H9 (cell line): ENCODE results near the gene SPDYE1. TPM values are rescaled to one million over a fixed set of nuclear protein-coding genes. Genes with fewer than 3 reads are reported as not detected.
A peak's percentile ranks its signal among the peaks of the same experiment; 100 is the strongest.
"Not testable (repeated sequence)": the region's sequence is repeated elsewhere in the genome, so short reads cannot be mapped to it uniquely, and the experiment has no call there.

ENCODE experiments used
- DNase-seq: peaks from one replicate; pipeline ENCODE4 v3.0.0-alpha.2; 2017
- H2AFZ ChIP-seq: one replicate; pipeline ENCODE4 v1.6.1; 2013; ENCODE audit warnings: mild to moderate bottlenecking, low read length, control low read depth, moderate library complexity
- H2AK5ac ChIP-seq: 2 replicates; pipeline ENCODE4 v1.6.1; 2013; ENCODE audit warnings: low read length, control low read depth, mixed read lengths; ENCODE audit not compliant: insufficient read length
- H2BK120ac ChIP-seq: one replicate; pipeline ENCODE4 v1.6.1; 2013; ENCODE audit warnings: low read depth, mild to moderate bottlenecking, low read length, control low read depth, inconsistent platforms; ENCODE audit not compliant: poor library complexity, severe bottlenecking
- H2BK12ac ChIP-seq: 2 replicates; pipeline ENCODE4 v1.6.1; 2013; ENCODE audit warnings: low read length, control low read depth, mixed read lengths, low read depth; ENCODE audit not compliant: insufficient read length
- H2BK15ac ChIP-seq: 2 replicates; pipeline ENCODE4 v1.6.1; 2013; ENCODE audit warnings: low read depth, low read length, control low read depth
- H2BK20ac ChIP-seq: one replicate; pipeline ENCODE4 v1.6.1; 2013; ENCODE audit warnings: low read depth, mild to moderate bottlenecking, low read length, control low read depth, inconsistent platforms; ENCODE audit not compliant: poor library complexity, severe bottlenecking
- H2BK5ac ChIP-seq: 2 replicates; pipeline ENCODE4 v1.6.1; 2013; ENCODE audit warnings: low read length, control low read depth, mixed read lengths; ENCODE audit not compliant: insufficient read length
- H3K14ac ChIP-seq: 2 replicates; pipeline ENCODE4 v1.6.1; 2013; ENCODE audit warnings: low read length, control low read depth; ENCODE audit not compliant: insufficient read depth
- H3K18ac ChIP-seq: 2 replicates; pipeline ENCODE4 v1.6.1; 2013; ENCODE audit warnings: low read depth, mild to moderate bottlenecking, mixed read lengths, low read length, control low read depth; ENCODE audit not compliant: insufficient read length
- H3K23ac ChIP-seq: 2 replicates; pipeline ENCODE4 v1.6.1; 2013; ENCODE audit warnings: low read length, control low read depth, mixed read lengths, low read depth; ENCODE audit not compliant: insufficient read length
- H3K23me2 ChIP-seq: 2 replicates; pipeline ENCODE4 v1.6.1; 2013; ENCODE audit warnings: low read depth, mild to moderate bottlenecking, mixed read lengths, low read length, control low read depth; ENCODE audit not compliant: insufficient read length, poor library complexity, severe bottlenecking
- H3K27ac ChIP-seq: 2 replicates; pipeline ENCODE4 v1.5.1; 2013; ENCODE audit warnings: low read length, control low read depth, mixed read lengths, low read depth; ENCODE audit not compliant: insufficient read length
- H3K27me3 ChIP-seq: 2 replicates; pipeline ENCODE4 v1.6.1; 2013; ENCODE audit warnings: low read length, control low read depth, inconsistent platforms; ENCODE audit not compliant: insufficient read depth
- H3K4ac ChIP-seq: 2 replicates; pipeline ENCODE4 v1.6.1; 2013; ENCODE audit warnings: low read depth, mild to moderate bottlenecking, control low read depth, inconsistent platforms, low read length, moderate library complexity
- H3K4me1 ChIP-seq: 2 replicates; pipeline ENCODE4 v1.6.1; 2013; ENCODE audit warnings: low read length, control low read depth, inconsistent platforms; ENCODE audit not compliant: insufficient read depth
- H3K4me2 ChIP-seq: 2 replicates; pipeline ENCODE4 v1.6.1; 2013; ENCODE audit warnings: low read length, control low read depth, mixed read lengths; ENCODE audit not compliant: insufficient read length, insufficient read depth
- H3K56ac ChIP-seq: 2 replicates; pipeline ENCODE4 v1.6.1; 2013; ENCODE audit warnings: low read depth, mild to moderate bottlenecking, mixed read lengths, low read length, control low read depth; ENCODE audit not compliant: insufficient read length
- H3K79me1 ChIP-seq: 2 replicates; pipeline ENCODE4 v1.6.1; 2013; ENCODE audit warnings: low read depth, mild to moderate bottlenecking, moderate library complexity, low read length, control low read depth, inconsistent platforms; ENCODE audit not compliant: insufficient read depth, poor library complexity, severe bottlenecking
- H3K79me2 ChIP-seq: 2 replicates; pipeline ENCODE4 v1.6.1; 2013; ENCODE audit warnings: low read length, control low read depth, inconsistent platforms; ENCODE audit not compliant: insufficient read depth
- H3K9ac ChIP-seq: 2 replicates; pipeline ENCODE4 v1.6.1; 2013; ENCODE audit warnings: low read length, control low read depth, mixed read lengths; ENCODE audit not compliant: insufficient read length; ENCODE audit errors: extremely low read depth
- H3K9me3 ChIP-seq: one replicate; pipeline ENCODE4 v1.6.1; 2013; ENCODE audit warnings: low read depth, low read length, inconsistent platforms; ENCODE audit not compliant: control insufficient read depth
- H3T11ph ChIP-seq: one replicate; pipeline ENCODE4 v1.6.1; 2013; ENCODE audit warnings: mild to moderate bottlenecking, low read length, control low read depth, inconsistent platforms
- H4K20me1 ChIP-seq: one replicate; pipeline ENCODE4 v1.6.1; 2013; ENCODE audit not compliant: control insufficient read depth, insufficient read length, insufficient read depth
- H4K5ac ChIP-seq: 2 replicates; pipeline ENCODE4 v1.6.1; 2013; ENCODE audit warnings: low read depth, mild to moderate bottlenecking, mixed read lengths, low read length, control low read depth; ENCODE audit not compliant: insufficient read length
- H4K8ac ChIP-seq: replicated peaks from 2 replicates; pipeline ENCODE4 v1.6.1; 2013; ENCODE audit warnings: low read length, control low read depth, mixed read lengths, low read depth; ENCODE audit not compliant: insufficient read length
- H4K91ac ChIP-seq: 2 replicates; pipeline ENCODE4 v1.6.1; 2013; ENCODE audit warnings: low read depth, mild to moderate bottlenecking, moderate library complexity, mixed read lengths, low read length, control low read depth; ENCODE audit not compliant: insufficient read length
- H3K27ac Mint-ChIP-seq, 3 experiments: 2 replicates in 2 of 3; 3 replicates in 1 of 3; pipeline ENCODE4 v1.8.0; 2020 to 2021; ENCODE audit warnings: mixed read lengths in 3 of 3, mild to moderate bottlenecking in 1 of 3, moderate library complexity in 1 of 3
- H3K27me3 Mint-ChIP-seq: 2 replicates; pipeline ENCODE4 v1.8.0; 2021; ENCODE audit warnings: low read depth, mild to moderate bottlenecking, moderate library complexity, mixed read lengths
- H3K36me3 Mint-ChIP-seq, 3 experiments: 2 replicates in 2 of 3; 3 replicates in 1 of 3; pipeline ENCODE4 v1.8.0; 2020 to 2021; ENCODE audit warnings: low read depth in 3 of 3, mixed read lengths in 3 of 3; ENCODE audit not compliant: insufficient read depth in 1 of 3
- H3K4me1 Mint-ChIP-seq, 2 experiments: 2 replicates each; pipeline ENCODE4 v1.8.0; 2020; ENCODE audit warnings: mixed read lengths in 2 of 2
- H3K4me3 Mint-ChIP-seq, 2 experiments: 2 replicates in 1 of 2; 3 replicates in 1 of 2; pipeline ENCODE4 v1.8.0; 2020 to 2021; ENCODE audit warnings: mild to moderate bottlenecking in 2 of 2, mixed read lengths in 2 of 2, moderate library complexity in 1 of 2
- H3K9me3 Mint-ChIP-seq, 2 experiments: 2 replicates in 1 of 2; 3 replicates in 1 of 2; pipeline ENCODE4 v1.8.0; 2020; ENCODE audit warnings: mild to moderate bottlenecking in 2 of 2, mixed read lengths in 2 of 2, moderate library complexity in 1 of 2
- WGBS: extraction: QIAGEN DNeasy Blood & Tissue Kit; methylation state at CpG from one replicate; pipeline ENCODE4 v1.1.7; 2013; ENCODE audit warnings: missing lambda C conversion rate, low lambda C conversion rate, mixed read lengths; ENCODE audit not compliant: insufficient read length; ENCODE audit errors: extremely low coverage; 5-methylcytosine and 5-hydroxymethylcytosine counted together
- total RNA-seq: library from RNA; stranded (reverse); gene quantifications from 2 replicates; pipeline ENCODE4 v1.2.1, GENCODE V29; 2021

Gene SPDYE1
- total RNA-seq, 1 experiment from 2014 or later, result not detected

DNA sequence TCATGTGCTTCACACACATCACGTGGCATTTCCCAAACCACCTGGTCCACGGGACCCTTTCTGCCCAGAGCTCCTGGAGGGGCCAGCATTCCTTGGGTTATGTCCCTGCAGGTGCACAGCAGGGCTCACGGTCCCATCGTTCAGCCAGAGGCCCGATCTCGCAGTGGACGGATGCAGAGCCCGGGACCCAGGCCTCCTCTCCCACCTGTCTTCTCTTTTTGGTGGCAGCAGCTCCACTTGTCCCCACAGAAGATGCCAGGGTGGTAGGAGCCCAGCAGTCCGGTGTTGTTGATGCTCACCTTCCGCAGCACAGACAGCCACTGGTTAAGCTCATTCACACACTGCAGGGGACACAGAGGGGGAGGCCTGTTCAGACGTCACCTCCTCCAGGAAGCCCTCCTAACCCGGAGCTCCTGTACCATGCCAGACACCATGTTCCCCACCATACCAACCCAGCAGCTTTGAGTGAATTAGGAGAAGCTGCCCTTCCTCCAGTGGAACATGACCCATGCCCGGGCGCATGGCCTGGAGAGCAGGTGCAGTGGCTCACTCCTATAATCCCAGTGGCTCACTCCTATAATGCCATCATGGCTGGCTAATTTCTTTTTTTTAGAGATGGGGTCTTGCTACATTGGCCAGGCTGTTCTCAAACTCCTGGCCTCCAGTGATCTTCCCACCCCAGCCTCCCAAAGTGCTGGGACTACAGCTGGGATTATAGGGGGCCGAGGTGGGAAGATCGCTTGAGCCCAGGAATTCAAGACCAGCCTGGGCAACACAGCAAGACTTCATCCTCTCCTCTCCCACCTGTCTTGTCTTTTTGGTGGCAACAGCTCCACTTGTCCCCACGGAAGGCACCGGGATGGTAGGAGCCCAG is 36.5 kb downstream of the SPDYE1 start:
- not testable (repeated sequence) for H3K27ac ChIP-seq, H3K23ac ChIP-seq, H3K79me1 ChIP-seq, H3K27ac Mint-ChIP-seq, H3K56ac ChIP-seq, H3K4me2 ChIP-seq, H3K79me2 ChIP-seq, H4K91ac ChIP-seq, H3K23me2 ChIP-seq, H3K36me3 Mint-ChIP-seq, H3K9me3 Mint-ChIP-seq, H4K20me1 ChIP-seq, H3K9ac ChIP-seq, H3K4me3 Mint-ChIP-seq, H3K18ac ChIP-seq, H3K4me1 ChIP-seq, H3K14ac ChIP-seq, H3K4ac ChIP-seq, H3K4me1 Mint-ChIP-seq, H2BK20ac ChIP-seq, H2BK120ac ChIP-seq, H3K27me3 ChIP-seq, H2BK12ac ChIP-seq, H3K27me3 Mint-ChIP-seq, H3T11ph ChIP-seq, H3K9me3 ChIP-seq, H4K8ac ChIP-seq, H2AFZ ChIP-seq, H4K5ac ChIP-seq, H2AK5ac ChIP-seq, H2BK5ac ChIP-seq, H2BK15ac ChIP-seq, DNase-seq
- WGBS, result no CpG with 5 or more reads among the region's 18 CpGs

- not testable (repeated sequence) for H3K9me3 Mint-ChIP-seq, H2BK5ac ChIP-seq, H2BK12ac ChIP-seq, H3T11ph ChIP-seq, H4K5ac ChIP-seq, H3K56ac ChIP-seq, H3K14ac ChIP-seq, H2AK5ac ChIP-seq, H3K36me3 Mint-ChIP-seq, H2BK120ac ChIP-seq, H3K4me3 Mint-ChIP-seq, H3K4ac ChIP-seq, H3K18ac ChIP-seq, H3K79me1 ChIP-seq, H3K79me2 ChIP-seq, H3K27ac ChIP-seq, H3K23ac ChIP-seq, H3K27ac Mint-ChIP-seq, H2BK15ac ChIP-seq, H3K23me2 ChIP-seq, H3K27me3 ChIP-seq, H4K8ac ChIP-seq, H3K4me1 Mint-ChIP-seq, H3K4me1 ChIP-seq, H2BK20ac ChIP-seq, H3K9ac ChIP-seq, H4K20me1 ChIP-seq, H2AFZ ChIP-seq, H4K91ac ChIP-seq, H3K9me3 ChIP-seq, H3K4me2 ChIP-seq
- no CpG with 5 or more reads among the region's 10 CpGs for WGBS
- DNase-seq, result peak; percentile 76
- H3K27me3 Mint-ChIP-seq, result peaks cover 16% of the 10 kb centered on the region
Measured at GRCh38 chr7:44036364-44036763, 38.7 kb downstream of the SPDYE1 start.
